ENCODE results near the gene ANKFY1. TPM values are rescaled to one million over a fixed set of nuclear protein-coding genes. Genes with fewer than 3 reads are reported as not detected.

The ANKFY1 gene
- total RNA-seq, 1 experiment from 2014 or later = 38.6 TPM

DNA sequence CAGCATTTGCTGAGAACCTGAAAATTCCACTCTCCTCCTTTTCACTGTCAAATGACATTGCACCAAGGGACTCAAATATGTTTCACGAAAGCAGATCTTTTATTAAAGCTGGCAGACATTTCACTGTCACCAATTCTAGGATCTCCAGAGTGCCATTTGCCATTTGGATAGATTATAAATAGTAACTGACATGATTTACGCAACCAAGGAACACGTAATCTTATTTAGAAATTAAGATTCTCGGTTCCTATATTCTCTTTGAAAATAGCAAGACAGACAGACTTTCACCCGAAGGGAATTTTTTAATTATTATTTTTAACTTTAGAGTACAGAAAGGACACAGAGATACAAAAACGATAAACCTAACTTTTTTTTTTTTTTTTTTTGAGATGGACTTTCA, 49.6 kb downstream of the ANKFY1 start:
- CTCF ChIA-PET = no interaction called here
- Histone ChIP-seq H3K9me3 (ENCODE audit: control insufficient read depth, insufficient read depth, low read depth, low read length) (no peaks in the 10 kb centered on the region), H3K36me3 (ENCODE audit: control insufficient read depth, insufficient read depth, low read length) (no peaks in the 10 kb centered on the region), H3K4me1 (ENCODE audit: control insufficient read depth, insufficient read depth, low read length) (no peaks in the 10 kb centered on the region), H3K27me3 (ENCODE audit: control insufficient read depth, insufficient read depth, low read length) (no peaks in the 10 kb centered on the region), H3K27ac (ENCODE audit: low read length) (no peak overlapping the region), H3K4me3 (ENCODE audit: low read depth in 2 of 2, low read length in 2 of 2) (no peak overlapping the region)
- no peak for ATAC-seq
- in situ Hi-C loops (cut with HindIII; ENCODE audit: low pct_unique_long_range_greater_than_20kb, low sequenced_read_pairs) = no loop called here
- no TSS peak for BruUV-seq (replicated peaks)
- POLR2A ChIA-PET = no interaction called here
- DNase-seq (ENCODE audit: low read depth, low spot score) = no peak
- intact Hi-C loops (cut with micrococcal nuclease; ENCODE audit: unreplicated experiment) = no loop called here
- TF ChIP-seq, protein P1, sequence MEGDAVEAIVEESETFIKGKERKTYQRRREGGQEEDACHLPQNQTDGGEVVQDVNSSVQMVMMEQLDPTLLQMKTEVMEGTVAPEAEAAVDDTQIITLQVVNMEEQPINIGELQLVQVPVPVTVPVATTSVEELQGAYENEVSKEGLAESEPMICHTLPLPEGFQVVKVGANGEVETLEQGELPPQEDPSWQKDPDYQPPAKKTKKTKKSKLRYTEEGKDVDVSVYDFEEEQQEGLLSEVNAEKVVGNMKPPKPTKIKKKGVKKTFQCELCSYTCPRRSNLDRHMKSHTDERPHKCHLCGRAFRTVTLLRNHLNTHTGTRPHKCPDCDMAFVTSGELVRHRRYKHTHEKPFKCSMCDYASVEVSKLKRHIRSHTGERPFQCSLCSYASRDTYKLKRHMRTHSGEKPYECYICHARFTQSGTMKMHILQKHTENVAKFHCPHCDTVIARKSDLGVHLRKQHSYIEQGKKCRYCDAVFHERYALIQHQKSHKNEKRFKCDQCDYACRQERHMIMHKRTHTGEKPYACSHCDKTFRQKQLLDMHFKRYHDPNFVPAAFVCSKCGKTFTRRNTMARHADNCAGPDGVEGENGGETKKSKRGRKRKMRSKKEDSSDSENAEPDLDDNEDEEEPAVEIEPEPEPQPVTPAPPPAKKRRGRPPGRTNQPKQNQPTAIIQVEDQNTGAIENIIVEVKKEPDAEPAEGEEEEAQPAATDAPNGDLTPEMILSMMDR (IDR thresholded peaks at IDR 0.05) = no peak
- TF ChIP-seq POLR2AphosphoS5 (IDR thresholded peaks at IDR 0.05; ENCODE audit: low read depth, low read length) (no peak), TCF7L2 (IDR thresholded peaks at IDR 0.05; ENCODE audit: low read depth, low read length) (no peak), SIN3A (IDR thresholded peaks at IDR 0.05; ENCODE audit: borderline replicate concordance, insufficient read depth, low read depth, low read length) (no peak)
- TF ChIP-seq, protein P2, sequence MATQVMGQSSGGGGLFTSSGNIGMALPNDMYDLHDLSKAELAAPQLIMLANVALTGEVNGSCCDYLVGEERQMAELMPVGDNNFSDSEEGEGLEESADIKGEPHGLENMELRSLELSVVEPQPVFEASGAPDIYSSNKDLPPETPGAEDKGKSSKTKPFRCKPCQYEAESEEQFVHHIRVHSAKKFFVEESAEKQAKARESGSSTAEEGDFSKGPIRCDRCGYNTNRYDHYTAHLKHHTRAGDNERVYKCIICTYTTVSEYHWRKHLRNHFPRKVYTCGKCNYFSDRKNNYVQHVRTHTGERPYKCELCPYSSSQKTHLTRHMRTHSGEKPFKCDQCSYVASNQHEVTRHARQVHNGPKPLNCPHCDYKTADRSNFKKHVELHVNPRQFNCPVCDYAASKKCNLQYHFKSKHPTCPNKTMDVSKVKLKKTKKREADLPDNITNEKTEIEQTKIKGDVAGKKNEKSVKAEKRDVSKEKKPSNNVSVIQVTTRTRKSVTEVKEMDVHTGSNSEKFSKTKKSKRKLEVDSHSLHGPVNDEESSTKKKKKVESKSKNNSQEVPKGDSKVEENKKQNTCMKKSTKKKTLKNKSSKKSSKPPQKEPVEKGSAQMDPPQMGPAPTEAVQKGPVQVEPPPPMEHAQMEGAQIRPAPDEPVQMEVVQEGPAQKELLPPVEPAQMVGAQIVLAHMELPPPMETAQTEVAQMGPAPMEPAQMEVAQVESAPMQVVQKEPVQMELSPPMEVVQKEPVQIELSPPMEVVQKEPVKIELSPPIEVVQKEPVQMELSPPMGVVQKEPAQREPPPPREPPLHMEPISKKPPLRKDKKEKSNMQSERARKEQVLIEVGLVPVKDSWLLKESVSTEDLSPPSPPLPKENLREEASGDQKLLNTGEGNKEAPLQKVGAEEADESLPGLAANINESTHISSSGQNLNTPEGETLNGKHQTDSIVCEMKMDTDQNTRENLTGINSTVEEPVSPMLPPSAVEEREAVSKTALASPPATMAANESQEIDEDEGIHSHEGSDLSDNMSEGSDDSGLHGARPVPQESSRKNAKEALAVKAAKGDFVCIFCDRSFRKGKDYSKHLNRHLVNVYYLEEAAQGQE (IDR thresholded peaks at IDR 0.05; ENCODE audit: insufficient read depth in 1 of 2, low read depth in 2 of 2, low read length in 1 of 2) = no peak

GRCh38 chr17:4209611-4210010, 54.2 kb downstream of the ANKFY1 start:
- Histone ChIP-seq H3K27ac (ENCODE audit: low read length) (no peak overlapping the region), H3K4me3 (ENCODE audit: low read depth in 2 of 2, low read length in 2 of 2) (no peak overlapping the region), H3K4me1 (ENCODE audit: control insufficient read depth, insufficient read depth, low read length) (no peaks in the 10 kb centered on the region), H3K36me3 (ENCODE audit: control insufficient read depth, insufficient read depth, low read length) (no peaks in the 10 kb centered on the region), H3K27me3 (ENCODE audit: control insufficient read depth, insufficient read depth, low read length) (no peaks in the 10 kb centered on the region), H3K9me3 (ENCODE audit: control insufficient read depth, insufficient read depth, low read depth, low read length) (no peaks in the 10 kb centered on the region)
- no TSS peak for BruUV-seq (replicated peaks)
- POLR2A ChIA-PET = no interaction called here
- no peak for ATAC-seq
- intact Hi-C loops (cut with micrococcal nuclease; ENCODE audit: unreplicated experiment) = no loop called here
- in situ Hi-C loops (cut with HindIII; ENCODE audit: low pct_unique_long_range_greater_than_20kb, low sequenced_read_pairs) = no loop called here
- TF ChIP-seq SIN3A (IDR thresholded peaks at IDR 0.05; ENCODE audit: borderline replicate concordance, insufficient read depth, low read depth, low read length) (no peak), TCF7L2 (IDR thresholded peaks at IDR 0.05; ENCODE audit: low read depth, low read length) (no peak), POLR2AphosphoS5 (IDR thresholded peaks at IDR 0.05; ENCODE audit: low read depth, low read length) (no peak)
- TF ChIP-seq, protein P1 (IDR thresholded peaks at IDR 0.05) = no peak
- TF ChIP-seq, protein P2 (IDR thresholded peaks at IDR 0.05; ENCODE audit: insufficient read depth in 1 of 2, low read depth in 2 of 2, low read length in 1 of 2) = no peak
- DNase-seq (ENCODE audit: low read depth, low spot score) = no peak
- CTCF ChIA-PET = no interaction called here

All from Panc1 (cell line).